HG02759 (cell line): ENCODE measurements around the gene FAH.

Experiments
- ATAC-seq: cut with Tn5 transposase; IDR thresholded peaks from one replicate; pipeline ENCODE4 v1.9.1; 2021; ENCODE audit warnings: mild to moderate bottlenecking, moderate library complexity; ENCODE audit not compliant: unreplicated experiment

The FAH gene

GRCh38 chr15:80194186-80194585 lies 41.4 kb downstream of the FAH start:
- no peak for ATAC-seq

GRCh38 chr15:80194914-80195313 lies 42.1 kb downstream of the FAH start:
- ATAC-seq = no peak

- no peak for ATAC-seq
Observed at GRCh38 chr15:80199366-80199765, 46.6 kb downstream of the FAH start.

DNA sequence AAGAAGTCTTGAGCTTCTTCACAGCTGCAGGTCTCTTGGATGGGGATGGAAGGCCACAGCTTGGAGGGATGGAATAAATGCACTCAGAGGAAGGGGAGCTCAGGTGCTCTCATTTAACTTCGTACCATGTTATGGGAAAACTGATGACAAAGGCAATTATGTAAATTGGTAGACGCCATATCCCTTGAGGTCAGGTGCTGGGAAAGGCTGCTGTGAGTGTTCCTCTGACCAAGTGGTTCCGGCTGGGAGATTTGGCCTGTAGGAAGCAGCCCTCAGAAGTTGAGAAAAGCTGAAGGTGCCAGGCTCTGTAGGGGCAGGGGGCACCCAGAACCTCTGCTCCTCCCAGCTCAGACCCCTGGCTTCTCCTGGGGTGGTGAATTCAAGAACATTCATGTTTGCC lies 47.1 kb downstream of the FAH start:
- ATAC-seq = no peak

GRCh38 chr15:80201256-80202015 lies 48.6 kb downstream of the FAH start:
- ATAC-seq = no peak

- ATAC-seq = no peak
Observed at GRCh38 chr15:80202016-80202315, 49.2 kb downstream of the FAH start.

DNA sequence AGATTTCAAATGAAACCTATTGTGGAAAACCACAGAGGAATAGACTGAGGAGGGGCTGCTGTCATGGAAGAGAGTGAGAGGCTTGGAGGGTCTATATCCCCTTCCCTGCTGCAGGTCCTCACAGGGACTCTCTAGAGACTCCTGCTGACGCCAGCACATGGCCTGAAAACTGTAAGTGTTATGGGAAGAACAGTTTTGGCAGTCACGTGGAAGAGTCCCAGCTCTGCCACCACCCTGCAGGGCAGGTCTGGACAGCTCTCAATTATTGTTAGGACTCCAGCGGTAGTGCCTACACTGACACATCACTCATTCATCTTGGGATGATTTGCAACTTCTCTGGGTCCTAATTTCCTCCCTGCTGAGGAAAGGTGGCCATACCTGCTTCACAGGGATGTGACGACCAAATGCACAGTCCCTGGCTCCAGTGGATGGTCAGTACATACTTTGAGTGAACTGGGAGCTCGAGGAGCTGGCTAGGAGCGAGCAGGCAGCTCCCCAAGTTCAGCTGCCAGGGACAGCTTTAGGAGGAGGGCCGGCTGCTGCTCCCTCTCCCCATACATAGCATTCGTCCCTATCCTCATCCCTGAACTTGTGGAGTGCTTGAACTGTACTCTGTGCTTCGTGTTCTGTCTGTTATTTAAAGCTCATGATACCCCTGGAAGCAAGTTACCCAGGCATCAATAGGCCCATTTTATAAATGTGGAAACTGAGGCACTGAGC lies 50.0 kb downstream of the FAH start:
- no peak for ATAC-seq

DNA sequence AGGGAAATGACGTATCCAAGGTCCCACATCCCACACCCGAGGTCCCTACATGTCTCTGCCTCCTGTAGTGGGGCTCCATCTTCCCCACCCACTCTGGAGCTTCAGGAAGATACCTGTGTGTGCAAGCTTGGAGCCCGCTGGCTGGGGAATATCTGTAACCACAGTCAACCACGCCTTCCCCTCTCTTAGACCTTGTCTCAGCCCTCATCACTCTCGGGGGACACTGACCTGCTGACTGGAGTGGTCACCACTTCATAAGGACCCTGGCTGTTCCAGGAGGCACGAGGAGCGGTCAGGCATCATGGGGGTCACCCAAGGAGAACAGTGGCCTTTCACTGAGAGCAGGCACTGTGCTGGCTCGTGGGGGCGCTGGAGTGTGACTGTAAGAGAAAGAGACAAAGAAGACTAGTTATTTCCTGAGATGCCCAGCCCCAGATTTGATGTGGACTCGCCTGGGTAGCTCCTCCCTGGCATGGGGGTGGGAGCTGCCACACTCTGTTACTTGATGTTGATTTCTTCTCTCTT lies 50.6 kb downstream of the FAH start:
- ATAC-seq = no peak

- ATAC-seq = no peak
Observed at GRCh38 chr15:80204231-80204630, 51.4 kb downstream of the FAH start.

DNA sequence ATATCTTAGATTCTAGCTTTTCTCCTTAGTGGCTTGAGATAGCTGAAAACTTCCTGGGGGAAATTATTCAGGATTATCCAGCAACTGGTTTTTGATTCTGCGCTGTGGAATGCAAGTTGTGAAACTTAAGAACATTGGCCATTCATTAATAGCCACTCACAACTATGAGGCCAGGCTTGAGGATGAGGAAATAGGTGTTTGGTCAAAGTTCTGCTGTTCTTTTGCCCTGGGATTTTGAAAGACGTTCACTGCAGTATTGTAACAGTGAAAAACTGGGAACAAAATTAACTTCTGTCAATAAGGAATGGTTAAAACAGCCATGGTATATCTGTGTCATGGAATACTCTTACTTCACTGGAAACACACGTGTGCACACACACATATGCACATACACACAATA lies 55.1 kb downstream of the FAH start:
- ATAC-seq = no peak

DNA sequence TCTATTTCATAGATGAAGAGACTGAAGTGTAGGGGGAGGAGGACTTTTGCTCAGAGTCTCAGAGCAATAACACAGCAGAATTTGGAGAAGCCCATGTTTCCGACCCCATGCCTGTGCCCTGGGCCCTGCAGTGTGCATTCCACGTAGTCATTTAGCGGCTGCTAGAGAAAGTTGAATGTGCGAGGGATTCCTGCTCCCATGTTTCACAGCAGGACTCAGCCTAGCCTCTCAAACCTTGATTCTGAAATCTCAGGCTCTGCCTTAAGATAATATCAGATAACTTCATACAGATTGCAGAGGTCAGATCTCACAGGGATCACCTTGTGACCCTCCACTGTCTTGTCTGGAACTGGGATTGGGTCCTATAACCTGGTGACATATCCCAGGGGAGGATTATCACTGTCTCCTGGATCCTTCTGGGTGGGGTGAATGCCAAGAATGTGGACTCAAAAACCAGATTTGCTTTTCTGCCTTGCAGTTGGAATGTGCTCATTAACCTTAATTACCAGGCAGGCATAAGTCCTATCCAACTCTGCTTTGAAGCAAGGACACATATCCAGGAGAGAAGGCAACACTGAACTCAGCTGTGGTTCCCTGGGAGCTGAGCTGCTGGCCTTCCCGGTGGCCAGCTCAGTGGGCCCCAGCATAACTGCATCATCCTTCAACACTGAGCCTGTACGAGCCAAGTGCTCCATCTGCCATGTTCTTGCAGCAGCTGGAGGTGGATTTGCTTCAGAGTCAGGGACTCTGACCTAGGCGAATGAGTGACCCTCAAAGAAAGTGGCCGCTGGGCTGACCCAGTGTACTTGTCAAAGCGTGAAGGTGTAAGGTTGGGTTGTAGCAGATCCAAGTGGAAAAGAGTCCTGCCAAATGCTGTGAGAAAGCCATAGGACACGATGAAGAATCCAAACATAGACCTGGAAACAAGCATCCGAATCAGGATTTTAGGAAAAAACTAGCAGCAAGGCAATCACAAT lies 56.2 kb downstream of the FAH start:
- ATAC-seq = no peak

DNA sequence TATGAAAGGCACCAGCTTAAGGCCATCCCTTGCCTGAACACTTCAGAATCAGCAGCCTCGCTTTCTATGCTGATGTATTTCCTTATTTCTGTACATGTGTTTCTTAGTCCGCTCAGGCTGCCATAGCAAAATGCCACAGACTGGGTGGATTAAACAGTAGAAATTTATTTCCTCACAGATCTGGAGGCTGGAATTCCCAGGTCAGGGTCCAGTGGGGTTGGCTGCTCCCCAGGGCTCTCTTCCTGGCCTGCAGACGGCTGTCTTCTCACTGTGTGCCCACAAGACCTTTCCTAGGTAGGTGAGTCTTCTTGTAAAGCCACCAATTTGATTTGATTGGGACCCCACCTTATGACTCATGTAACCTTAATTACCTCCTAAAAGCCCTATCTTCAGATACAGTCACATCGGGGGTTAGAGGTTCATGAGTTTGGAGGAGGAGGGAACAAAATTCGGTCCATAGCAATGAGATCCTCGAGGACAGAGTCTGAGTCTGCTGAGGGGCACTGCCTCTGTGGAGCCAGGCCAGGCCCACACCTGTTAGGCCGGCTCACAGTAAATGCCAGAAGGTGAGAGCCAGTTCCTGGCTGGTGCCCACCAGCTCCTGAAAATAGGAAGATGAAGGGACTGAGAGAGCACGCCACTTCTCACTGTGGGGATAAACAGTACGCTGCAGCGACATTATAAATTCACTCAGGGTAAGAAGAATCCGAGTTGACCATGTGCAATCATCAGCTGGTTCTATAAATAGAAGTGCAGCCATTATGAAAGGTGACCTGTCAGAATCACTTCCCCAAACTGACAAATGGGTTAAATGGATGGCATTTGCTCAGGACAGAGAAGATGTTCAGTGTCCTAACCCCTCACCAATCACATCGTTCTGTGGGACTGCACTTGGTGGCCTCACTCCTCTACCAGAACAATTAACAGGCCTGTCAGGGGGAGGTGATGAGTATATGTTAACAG lies 58.1 kb downstream of the FAH start:
- ATAC-seq = no peak

- ATAC-seq = no peak
Observed at GRCh38 chr15:80211976-80212375, 59.2 kb downstream of the FAH start.

DNA sequence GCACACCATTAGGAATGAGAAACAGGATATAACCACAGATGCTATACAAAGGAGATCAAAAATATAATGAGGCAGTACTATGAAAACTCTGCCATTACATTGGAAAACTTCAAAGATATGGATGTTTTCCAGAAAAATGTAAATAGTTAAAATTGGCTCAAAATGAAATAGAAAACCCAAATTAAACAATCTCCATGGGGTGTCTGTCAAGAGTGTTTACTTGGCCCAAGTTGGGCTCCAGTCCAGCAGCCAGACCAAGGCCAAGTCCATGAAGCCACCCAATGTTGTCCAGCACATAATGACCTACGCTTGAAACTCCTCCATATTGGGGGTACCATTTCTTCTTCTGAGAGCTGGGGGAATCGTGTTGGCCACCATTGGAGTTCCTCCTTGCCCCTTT lies 62.1 kb downstream of the FAH start:
- ATAC-seq = no peak

GRCh38 chr15:80216141-80216540 lies 63.3 kb downstream of the FAH start:
- ATAC-seq = no peak

DNA sequence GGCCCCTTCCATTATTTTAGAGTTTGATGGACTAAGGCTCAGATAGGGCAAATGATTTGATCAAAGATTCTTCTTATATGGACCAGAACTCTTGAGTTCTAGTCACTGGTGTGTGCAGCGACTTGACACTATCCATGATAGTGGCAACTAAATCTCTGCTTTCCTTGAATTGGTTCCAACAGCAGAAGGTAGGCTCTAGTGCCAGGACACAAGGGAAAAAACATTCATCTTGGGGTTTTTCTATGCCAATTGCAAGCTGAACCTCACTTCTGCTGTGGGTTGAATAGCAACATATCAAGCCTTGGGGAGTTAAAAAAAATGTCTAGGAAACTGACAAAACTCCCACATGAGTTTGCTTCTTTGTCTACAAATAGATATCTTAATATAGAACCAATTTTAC lies 64.1 kb downstream of the FAH start:
- ATAC-seq = no peak

- no peak for ATAC-seq
Observed at GRCh38 chr15:80217327-80217900, 64.6 kb downstream of the FAH start.

GRCh38 chr15:80219955-80220354 lies 67.2 kb downstream of the FAH start:
- ATAC-seq = no peak

- no peak for ATAC-seq
Observed at GRCh38 chr15:80228959-80229610, 76.3 kb downstream of the FAH start.
